K562 (cell line): Measurements from ENCODE around the gene NDUFAF3. TPM values are rescaled to one million over a fixed set of nuclear protein-coding genes. Genes with fewer than 3 reads are reported as not detected.

ENCODE experiments used
- ATAC-seq: fragments of 200-7000 bp; cut with Tn5 transposase; 3 replicates; pipeline ENCODE4 v1.9.1; 2020; ENCODE audit warnings: moderate library complexity
- BruUV-seq: library from RNA; stranded (reverse); fragments of 400-500 nt; replicated peaks from 2 replicates; lab custom pipeline; 2021; lab: Mats Ljungman, UMichigan
- CTCF ChIA-PET: fragments of 300-600 bp; formaldehyde crosslinking; extraction: SDS; loops from one replicate; lab custom pipeline; 2021; ENCODE audit warnings: low intra/inter-chr PET ratio; lab: Yijun Ruan, JAX
- POLR2A ChIA-PET: fragments of 300-600, 350-650 bp; sonication (Branson Sonifier 250); formaldehyde crosslinking; extraction: SDS; loops from one replicate; lab custom pipeline; 2021; ENCODE audit warnings: antibody characterized with exemption, inconsistent platforms; lab: Yijun Ruan, JAX
- DNase-seq, 4 experiments: peaks; one replicate each; pipeline versions ENCODE4 v3.0.0 to v3.0.0-alpha.2; 2011 to 2018; ENCODE audit warnings: low spot score in 3 of 4, mixed read lengths in 3 of 4; ENCODE audit errors: extremely low read depth in 1 of 4
- FAIRE-seq: peaks from 2 replicates; lab custom pipeline; 2011; peaks lifted over from hg19 to GRCh38; lab: Jason Lieb, UNC
- H2AFZ ChIP-seq: 2 replicates; pipeline ENCODE4 v1.6.0; 2011; ENCODE audit warnings: low read depth, low read length, control low read depth, inconsistent platforms
- H3K27ac ChIP-seq: fragments of 200-600 bp; 3 replicates; pipeline ENCODE4 v1.8.0; 2011; ENCODE audit warnings: low read depth, mild to moderate bottlenecking, control low read depth, inconsistent platforms, low read length, moderate library complexity, mixed read lengths; ENCODE audit errors: extremely low read depth
- H3K27me3 ChIP-seq, 2 experiments: fragments of 300-600 bp in 1 of 2; 2 replicates in 1 of 2; 3 replicates in 1 of 2; pipeline versions ENCODE4 v1.6.0 to v1.8.0; 2011; ENCODE audit warnings: inconsistent platforms in 2 of 2, low read length in 2 of 2, mild to moderate bottlenecking in 1 of 2, mixed read lengths in 1 of 2, moderate library complexity in 1 of 2; ENCODE audit not compliant: control insufficient read depth in 2 of 2, insufficient read depth in 2 of 2
- H3K36me3 ChIP-seq: fragments of 300-600 bp; 3 replicates; pipeline ENCODE4 v1.8.0; 2011; ENCODE audit warnings: mild to moderate bottlenecking, low read length, inconsistent platforms; ENCODE audit not compliant: control insufficient read depth, insufficient read depth
- H3K4me1 ChIP-seq, 2 experiments: fragments of 200-600 bp in 1 of 2; replicated peaks in 1 of 2; 2 replicates in 1 of 2; 3 replicates in 1 of 2; pipeline versions ENCODE4 v1.5.1 to v1.8.0; 2011; ENCODE audit warnings: inconsistent platforms in 2 of 2, low read length in 2 of 2, mild to moderate bottlenecking in 1 of 2, mixed read lengths in 1 of 2, moderate library complexity in 1 of 2; ENCODE audit not compliant: control insufficient read depth in 2 of 2, insufficient read depth in 2 of 2
- H3K4me2 ChIP-seq: 2 replicates; pipeline ENCODE4 v1.6.1; 2011; ENCODE audit warnings: low read length, control low read depth, inconsistent platforms, mixed read lengths; ENCODE audit not compliant: insufficient read depth
- H3K4me3 ChIP-seq: fragments of 200-600 bp; sonication (generic), shearing (Covaris generic); 2 replicates; pipeline ENCODE4 v1.5.1; 2016; ENCODE audit warnings: control low read depth, inconsistent platforms
- H3K79me2 ChIP-seq: fragments of 200-600 bp; 3 replicates; pipeline ENCODE4 v1.8.0; 2011; ENCODE audit warnings: low read length, inconsistent platforms; ENCODE audit not compliant: control insufficient read depth, insufficient read depth
- H3K9ac ChIP-seq, 2 experiments: 2 replicates each; pipeline versions ENCODE4 v1.6.0 to v1.6.1; 2011; ENCODE audit warnings: low read depth in 2 of 2, low read length in 2 of 2, control low read depth in 1 of 2, inconsistent platforms in 1 of 2, mild to moderate bottlenecking in 1 of 2, mixed read lengths in 1 of 2; ENCODE audit not compliant: insufficient read depth in 1 of 2
- H3K9me1 ChIP-seq: one replicate; pipeline ENCODE4 v1.6.0; 2011; ENCODE audit warnings: inconsistent platforms, mild to moderate bottlenecking, low read length, moderate library complexity; ENCODE audit not compliant: control insufficient read depth, insufficient read depth
- H3K9me3 ChIP-seq: replicated peaks from 2 replicates; pipeline ENCODE4 v1.5.1; 2011; ENCODE audit warnings: low read depth, low read length, inconsistent platforms; ENCODE audit not compliant: control insufficient read depth, insufficient read depth
- H4K20me1 ChIP-seq: replicated peaks from 2 replicates; pipeline ENCODE4 v1.6.1; 2011; ENCODE audit warnings: low read length, inconsistent platforms, mixed read lengths; ENCODE audit not compliant: control insufficient read depth, insufficient read depth
- ARID1B ChIP-seq: fragments of 450-650 bp; IDR thresholded peaks from 2 replicates; pipeline ENCODE4 v1.6.1; 2016; ENCODE audit warnings: antibody characterized with exemption, mild to moderate bottlenecking, inconsistent platforms
- BRF1 ChIP-seq: IDR thresholded peaks from 3 replicates; pipeline ENCODE4 v1.6.1; 2011; ENCODE audit warnings: borderline replicate concordance, mild to moderate bottlenecking; ENCODE audit not compliant: insufficient read length; ENCODE audit errors: extremely low read depth
- C11orf30 ChIP-seq: fragments of 450-650 bp; IDR thresholded peaks from 2 replicates; pipeline ENCODE4 v1.6.1; 2016; ENCODE audit warnings: low read depth, mild to moderate bottlenecking
- CBFA2T3 ChIP-seq: fragments of 450-650 bp; IDR thresholded peaks from 2 replicates; pipeline ENCODE4 v1.6.1; 2017
- MITF ChIP-seq: IDR thresholded peaks from 2 replicates; pipeline ENCODE4 v1.6.1; 2014; ENCODE audit warnings: antibody characterized with exemption
- NFIC ChIP-seq: fragments of 450-650 bp; IDR thresholded peaks from 2 replicates; pipeline ENCODE4 v1.6.1; 2017; ENCODE audit warnings: mild to moderate bottlenecking, inconsistent platforms
- NFRKB ChIP-seq: fragments of 450-650 bp; IDR thresholded peaks from 2 replicates; pipeline ENCODE4 v1.6.1; 2016; ENCODE audit warnings: low read depth
- PRDM10 ChIP-seq: fragments of 450-650 bp; IDR thresholded peaks from 2 replicates; pipeline ENCODE4 v1.6.1; 2018; ENCODE audit not compliant: partially characterized antibody
- SLC30A9 ChIP-seq: fragments of 250-450 bp; sonication (Bioruptor Pico); IDR thresholded peaks from 2 replicates; pipeline ENCODE4 v1.8.0; 2022; ENCODE audit warnings: mild to moderate bottlenecking, moderate library complexity
- SRSF3 ChIP-seq: fragments of 200-400 bp; formaldehyde crosslinking; IDR thresholded peaks from 2 replicates; pipeline ENCODE4 v1.6.1; 2016; ENCODE audit warnings: mild to moderate bottlenecking, low read length, moderate library complexity; ENCODE audit not compliant: insufficient read depth
- TFAP4 ChIP-seq: sonication (generic); formaldehyde crosslinking; IDR thresholded peaks from 2 replicates; pipeline ENCODE4 v1.8.0; 2022; ENCODE audit warnings: missing genetic modification reagents, mild to moderate bottlenecking, moderate library complexity, borderline replicate concordance
- U2AF2 ChIP-seq: fragments of 200-400 bp; formaldehyde crosslinking; optimal IDR thresholded peaks from 2 replicates; pipeline ENCODE3; 2017; ENCODE audit warnings: low read depth, mild to moderate bottlenecking, low read length
- ZNF140 ChIP-seq: fragments of 250-450 bp; sonication (Bioruptor Pico); IDR thresholded peaks from 2 replicates; pipeline ENCODE4 v1.8.0; 2021; ENCODE audit warnings: moderate library complexity, mild to moderate bottlenecking, inconsistent platforms
- WGBS: fragments of 100-300 bp; shearing (Covaris generic); methylation state at CpG from one replicate; pipeline ENCODE4 v1.1.6; 2016; ENCODE audit warnings: low coverage, mixed read lengths; ENCODE audit not compliant: insufficient coverage; ENCODE audit errors: missing lambda C conversion rate; 5-methylcytosine and 5-hydroxymethylcytosine counted together
- in situ Hi-C: fragments of 300-500 bp; cut with MboI; formaldehyde crosslinking; loops from 4 replicates; pipeline ENCODE4 v1.15.0; 2018; ENCODE audit warnings: inconsistent platforms, mixed read lengths
- intact Hi-C: fragments of 100-400 bp; cut with micrococcal nuclease; formaldehyde crosslinking; loops from 2 replicates; pipeline ENCODE4 v1.14.2; 2022
- polyA plus RNA-seq, 8 experiments: library from polyadenylated mRNA; depleted of rRNA in 4 of 8; stranded (reverse) in 5 of 8; unstranded in 3 of 8; fragments of >200 nt; fragmentation: Nextera tagmentation in 2 of 8; fragmentation: Illumina TruSeq in 1 of 8; extraction: Ambion mirVana in 2 of 8; extraction: Trizol in 1 of 8; gene quantifications; 2 replicates each; pipeline versions ENCODE4 v1.2.1 to v1.2.3, GENCODE V29; 2011 to 2014; ENCODE audit warnings: inconsistent platforms in 1 of 8, missing spikeins in 1 of 8
- total RNA-seq, 7 experiments: library from RNA; depleted of rRNA in 6 of 7; stranded (reverse); fragments of >200 nt in 6 of 7; fragmentation: Illumina TruSeq in 2 of 7; extraction: Trizol in 2 of 7; gene quantifications; 2 replicates each; pipeline versions ENCODE4 v1.2.1 to v1.2.3, GENCODE V29; 2011 to 2021; ENCODE audit warnings: low replicate concordance in 1 of 7

NDUFAF3 gene
- total and polyA plus RNA-seq, 9 of the 15 experiments (the other 6 are each of a cell fraction or from before 2014, with no cell fraction given): 17.0 to 127 (median 36.3) TPM

GRCh38 chr3:48989796-48990635, 31.9 kb upstream of the NDUFAF3 start, which contains the start of gene P4HTM:
P4HTM (plus strand) TSS chr3:48990241; CDS start chr3:48990257, 16 bp downstream.
- peak within 1 kb of the TSS; percentile 78 for H3K27ac ChIP-seq
- peak; percentile 90 for FAIRE-seq
- peak; percentile 49 for TF ChIP-seq CBFA2T3
- TF ChIP-seq C11orf30: peak; percentile 74; the same call in 1 of the 2 replicates
- TF ChIP-seq U2AF2: no peak
- peak; percentile 13 for TF ChIP-seq PRDM10
- TF ChIP-seq NFRKB: 0 out of 2 replicates have a peak, but pooled peaks have one; percentile 38
- TF ChIP-seq NFIC: 0 out of 2 replicates have a peak, but pooled peaks have one; percentile 19
- no peak for TF ChIP-seq BRF1
- peak; percentile 58; the same call in 1 of the 2 replicates for TF ChIP-seq TFAP4 (CRISPR knock-in tag)
- no peak for TF ChIP-seq SLC30A9
- TF ChIP-seq ZNF140 (CRISPR knock-in tag): no peak
- TF ChIP-seq ARID1B: peak; percentile 81
- no peak for TF ChIP-seq MITF
- TF ChIP-seq SRSF3: no peak

More at GRCh38 chr3:48989796-48990635, 31.9 kb upstream of the NDUFAF3 start, which contains the start of gene P4HTM:
- Histone ChIP-seq H3K4me2 (peak within 1 kb of the TSS; percentile 82), H2AFZ (peak within 1 kb of the TSS; percentile 94), H3K36me3 (peaks cover 7% of the 10 kb centered on the region; the same call in 2 of the 3 replicates), H3K4me3 (peak within 1 kb of the TSS; percentile 41), H4K20me1 (no peaks in the 10 kb centered on the region), H3K79me2 (no peaks in the 10 kb centered on the region), H3K27me3 (no peaks in the 10 kb centered on the region), H3K9ac (peak within 1 kb of the TSS; percentile 71 to 89), H3K4me1 (peaks cover 9 to 21% of the 10 kb centered on the region in 2 experiments), H3K9me3 (no peaks in the 10 kb centered on the region), H3K9me1 (no peaks in the 10 kb centered on the region)
- ChIA-PET CTCF (no interaction called here), POLR2A (interaction anchor here (0.7 to 1.3 kb wide), 4 partner anchors 16 to 39 kb away, joined by 3 to 6 read pairs (median 3); partner anchors contain the start of genes IMPDH2, NDUFAF3 and WDR6)
- 46% methylated on average over 17 of the region's 91 CpGs for WGBS
- DNase-seq (peak; percentile 78 to 88 (median 85)), ATAC-seq (peak; percentile 93)
- intact Hi-C loops (loop anchor here (1.0 to 5.0 kb wide), 4 partner anchors 17 to 459 kb away; partner anchors contain the start of gene WDR6), in situ Hi-C loops (no loop called here)
- BruUV-seq: no TSS peak
